ENCODE results near the gene ARHGEF9.

DNA sequence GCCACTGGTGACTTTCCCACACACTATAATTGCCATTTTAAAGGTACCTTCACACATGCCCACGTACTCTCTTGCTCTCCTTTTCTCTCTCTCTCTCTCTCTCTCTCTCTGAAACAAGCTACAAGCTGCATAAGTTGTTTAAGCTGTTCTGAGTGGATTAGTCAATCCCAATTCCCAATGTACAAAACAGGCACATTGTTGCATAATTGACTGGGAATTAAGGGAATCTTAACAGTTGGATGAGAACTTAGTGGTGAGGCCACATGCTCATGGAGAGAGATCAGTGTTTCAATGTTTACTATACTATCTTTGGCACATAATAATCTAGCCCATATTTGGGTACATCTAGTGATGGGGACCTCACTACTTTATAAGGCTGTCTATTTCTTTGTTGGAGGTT, 123.3 kb downstream of the ARHGEF9 start:
- TF ChIP-seq YY1 (IDR thresholded peaks at IDR 0.05; ENCODE audit: low read depth) = no peak
- TF ChIP-seq CEBPB (IDR thresholded peaks at IDR 0.05) = no peak
- no peak for TF ChIP-seq TEAD4 (IDR thresholded peaks at IDR 0.05)
- no peak for TF ChIP-seq REST (IDR thresholded peaks at IDR 0.05; ENCODE audit: low read depth)
- no peak for TF ChIP-seq NFIC (IDR thresholded peaks at IDR 0.05)
- TF ChIP-seq TAF1 (IDR thresholded peaks at IDR 0.05; ENCODE audit: low read depth) = no peak
- TF ChIP-seq TCF12 (IDR thresholded peaks at IDR 0.05; ENCODE audit: low read depth) = no peak
- TF ChIP-seq EGR1 (IDR thresholded peaks at IDR 0.05) = no peak

Data from Ishikawa (cell line).